HEK293 (cell line): ENCODE results near the gene NFATC1.

Source experiments
- CTCF ChIA-PET: fragments of 350-600 bp; formaldehyde crosslinking; extraction: SDS; loops from one replicate; lab custom pipeline; 2021; ENCODE audit warnings: antibody characterized with exemption; lab: Yijun Ruan, JAX
- POLR2A ChIA-PET: fragments of 300-600 bp; formaldehyde crosslinking; extraction: SDS; loops from one replicate; lab custom pipeline; 2020; ENCODE audit warnings: antibody characterized with exemption, inconsistent platforms; lab: Yijun Ruan, JAX
- H3K27ac ChIP-seq: fragments of 200-500 bp; sonication (Bioruptor generic); 2 replicates; pipeline ENCODE4 v1.5.1; 2014; ENCODE audit warnings: low read depth, low read length, control low read depth, inconsistent platforms; ENCODE audit errors: extremely low read depth
- H3K36me3 ChIP-seq, 2 experiments: fragments of 200-500 bp in 1 of 2; sonication (Bioruptor generic) in 1 of 2; 1 replicate in 1 of 2; 2 replicates in 1 of 2; pipeline ENCODE4 v1.5.1; 2014 to 2017; ENCODE audit warnings: inconsistent platforms in 2 of 2, low read length in 2 of 2; ENCODE audit not compliant: control insufficient read depth in 2 of 2, insufficient read depth in 1 of 2
- H3K4me1 ChIP-seq: fragments of 200-500 bp; sonication (Bioruptor generic); 2 replicates; pipeline ENCODE4 v1.5.1; 2014; ENCODE audit warnings: mild to moderate bottlenecking, low read length, inconsistent platforms; ENCODE audit not compliant: control insufficient read depth, insufficient read depth
- H3K4me3 ChIP-seq: 2 replicates; pipeline ENCODE4 v1.5.1; 2011; ENCODE audit warnings: low read depth, mild to moderate bottlenecking, control low read depth, low read length, moderate library complexity
- H3K9me3 ChIP-seq: fragments of 200-500 bp; sonication (Bioruptor generic); 2 replicates; pipeline ENCODE4 v1.5.1; 2014; ENCODE audit warnings: low read depth, low read length, inconsistent platforms; ENCODE audit not compliant: control insufficient read depth, insufficient read depth
- EGR2 ChIP-seq: fragments of 450-650 bp; formaldehyde crosslinking; IDR thresholded peaks from 2 replicates; pipeline ENCODE4 v1.5.1; 2016; ENCODE audit warnings: low read depth, missing biosample characterization, missing genetic modification characterization
- KLF16 ChIP-seq: fragments of 450-650 bp; formaldehyde crosslinking; IDR thresholded peaks from 2 replicates; pipeline ENCODE4 v1.5.1; 2017; ENCODE audit warnings: missing biosample characterization, missing genetic modification characterization
- KLF7 ChIP-seq: fragments of 450-650 bp; formaldehyde crosslinking; IDR thresholded peaks from 2 replicates; pipeline ENCODE4 v1.5.1; 2016; ENCODE audit warnings: missing biosample characterization, missing genetic modification characterization, borderline replicate concordance
- REPIN1 ChIP-seq: fragments of 450-650 bp; formaldehyde crosslinking; IDR thresholded peaks from 2 replicates; pipeline ENCODE4 v1.5.1; 2017; ENCODE audit warnings: missing biosample characterization, missing genetic modification characterization, low read depth
- SP7 ChIP-seq: fragments of 450-650 bp; formaldehyde crosslinking; IDR thresholded peaks from 2 replicates; pipeline ENCODE4 v1.5.1; 2016; ENCODE audit warnings: missing biosample characterization, missing genetic modification characterization
- ZBTB17 ChIP-seq: fragments of 450-650 bp; formaldehyde crosslinking; IDR thresholded peaks from 2 replicates; pipeline ENCODE4 v1.5.1; 2016; ENCODE audit warnings: missing biosample characterization, missing genetic modification characterization
- ZNF133 ChIP-seq: fragments of 450-650 bp; formaldehyde crosslinking; IDR thresholded peaks from 2 replicates; pipeline ENCODE4 v1.5.1; 2016; ENCODE audit warnings: missing biosample characterization, missing genetic modification characterization
- ZNF223 ChIP-seq: fragments of 450-650 bp; formaldehyde crosslinking; IDR thresholded peaks from 2 replicates; pipeline ENCODE4 v1.5.1; 2016; ENCODE audit warnings: missing biosample characterization, missing genetic modification characterization
- ZNF37A ChIP-seq: fragments of 450-650 bp; IDR thresholded peaks from 2 replicates; pipeline ENCODE4 v1.5.1; 2018; ENCODE audit warnings: missing biosample characterization, missing genetic modification characterization
- ZNF426 ChIP-seq: fragments of 450-650 bp; formaldehyde crosslinking; IDR thresholded peaks from 2 replicates; pipeline ENCODE4 v1.5.1; 2017; ENCODE audit warnings: missing biosample characterization, missing genetic modification characterization, mild to moderate bottlenecking, inconsistent platforms, moderate library complexity
- ZNF555 ChIP-seq: fragments of 450-650 bp; formaldehyde crosslinking; conservative IDR thresholded peaks from 2 replicates; pipeline ENCODE4 v1.5.1; 2017; ENCODE audit warnings: missing biosample characterization, mild to moderate bottlenecking, missing genetic modification characterization, inconsistent platforms
- ZNF571 ChIP-seq: fragments of 450-650 bp; formaldehyde crosslinking; IDR thresholded peaks from 2 replicates; pipeline ENCODE4 v1.5.0; 2017; ENCODE audit warnings: missing biosample characterization, missing genetic modification characterization
- ZNF585B ChIP-seq: fragments of 450-650 bp; formaldehyde crosslinking; IDR thresholded peaks from 2 replicates; pipeline ENCODE4 v1.5.1; 2016; ENCODE audit warnings: missing biosample characterization, missing genetic modification characterization
- ZNF747 ChIP-seq: fragments of 450-650 bp; formaldehyde crosslinking; IDR thresholded peaks from 2 replicates; pipeline ENCODE4 v1.5.1; 2016; ENCODE audit warnings: missing biosample characterization, missing genetic modification characterization
- ZNF776 ChIP-seq: fragments of 450-650 bp; formaldehyde crosslinking; IDR thresholded peaks from 2 replicates; pipeline ENCODE4 v1.5.0; 2017; ENCODE audit warnings: missing biosample characterization, missing genetic modification characterization, borderline replicate concordance
- ZXDB ChIP-seq: fragments of 450-650 bp; formaldehyde crosslinking; IDR thresholded peaks from 2 replicates; pipeline ENCODE4 v1.5.1; 2016; ENCODE audit warnings: missing biosample characterization, missing genetic modification characterization
- TF ChIP-seq, protein P1 (sequence below): fragments of 450-650 bp; formaldehyde crosslinking; IDR thresholded peaks from 2 replicates; pipeline ENCODE4 v1.5.1; 2016; ENCODE audit warnings: missing biosample characterization, missing genetic modification characterization
- TF ChIP-seq, protein P2 (sequence below): fragments of 450-650 bp; formaldehyde crosslinking; IDR thresholded peaks from 2 replicates; pipeline ENCODE4 v1.5.1; 2016; ENCODE audit warnings: missing biosample characterization, missing genetic modification characterization, low read depth
- TF ChIP-seq, protein P3 (sequence below): fragments of 450-650 bp; formaldehyde crosslinking; IDR thresholded peaks from 2 replicates; pipeline ENCODE4 v1.5.1; 2016; ENCODE audit warnings: missing biosample characterization, missing genetic modification characterization
- TF ChIP-seq, protein P4 (sequence below): fragments of 450-650 bp; formaldehyde crosslinking; IDR thresholded peaks from 2 replicates; pipeline ENCODE4 v1.5.1; 2016; ENCODE audit warnings: missing biosample characterization, missing genetic modification characterization, borderline replicate concordance

The NFATC1 gene

DNA sequence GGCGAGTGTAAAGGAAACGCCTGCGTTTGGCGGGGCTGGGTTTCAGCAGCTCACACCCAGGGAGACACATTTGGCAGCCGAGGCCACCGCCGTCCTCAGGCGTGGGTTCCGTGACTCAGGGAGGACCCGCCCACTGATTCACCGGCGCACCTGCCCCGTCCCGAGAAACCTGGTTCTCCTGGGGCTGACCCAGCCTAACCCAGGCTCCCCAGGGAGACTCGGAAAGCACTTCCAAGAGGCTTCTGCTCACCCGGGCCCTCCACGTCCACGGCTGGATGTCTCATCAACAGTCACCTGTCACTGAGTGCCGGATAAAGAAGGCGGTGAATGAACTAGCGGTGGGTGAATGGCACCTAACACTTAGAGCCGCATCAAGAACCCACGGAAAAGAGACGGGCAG lies 157.4 kb downstream of the NFATC1 start (continued):
- TF ChIP-seq, protein P1, sequence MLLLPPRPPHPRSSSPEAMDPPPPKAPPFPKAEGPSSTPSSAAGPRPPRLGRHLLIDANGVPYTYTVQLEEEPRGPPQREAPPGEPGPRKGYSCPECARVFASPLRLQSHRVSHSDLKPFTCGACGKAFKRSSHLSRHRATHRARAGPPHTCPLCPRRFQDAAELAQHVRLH (tag by site-specific recombination) = no peak
- TF ChIP-seq ZNF747 (tag by site-specific recombination) (no peak), ZBTB17 (tag by site-specific recombination) (no peak), ZNF571 (tag by site-specific recombination) (no peak)
- TF ChIP-seq, protein P2, sequence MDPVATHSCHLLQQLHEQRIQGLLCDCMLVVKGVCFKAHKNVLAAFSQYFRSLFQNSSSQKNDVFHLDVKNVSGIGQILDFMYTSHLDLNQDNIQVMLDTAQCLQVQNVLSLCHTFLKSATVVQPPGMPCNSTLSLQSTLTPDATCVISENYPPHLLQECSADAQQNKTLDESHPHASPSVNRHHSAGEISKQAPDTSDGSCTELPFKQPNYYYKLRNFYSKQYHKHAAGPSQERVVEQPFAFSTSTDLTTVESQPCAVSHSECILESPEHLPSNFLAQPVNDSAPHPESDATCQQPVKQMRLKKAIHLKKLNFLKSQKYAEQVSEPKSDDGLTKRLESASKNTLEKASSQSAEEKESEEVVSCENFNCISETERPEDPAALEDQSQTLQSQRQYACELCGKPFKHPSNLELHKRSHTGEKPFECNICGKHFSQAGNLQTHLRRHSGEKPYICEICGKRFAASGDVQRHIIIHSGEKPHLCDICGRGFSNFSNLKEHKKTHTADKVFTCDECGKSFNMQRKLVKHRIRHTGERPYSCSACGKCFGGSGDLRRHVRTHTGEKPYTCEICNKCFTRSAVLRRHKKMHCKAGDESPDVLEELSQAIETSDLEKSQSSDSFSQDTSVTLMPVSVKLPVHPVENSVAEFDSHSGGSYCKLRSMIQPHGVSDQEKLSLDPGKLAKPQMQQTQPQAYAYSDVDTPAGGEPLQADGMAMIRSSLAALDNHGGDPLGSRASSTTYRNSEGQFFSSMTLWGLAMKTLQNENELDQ = no peak

DNA sequence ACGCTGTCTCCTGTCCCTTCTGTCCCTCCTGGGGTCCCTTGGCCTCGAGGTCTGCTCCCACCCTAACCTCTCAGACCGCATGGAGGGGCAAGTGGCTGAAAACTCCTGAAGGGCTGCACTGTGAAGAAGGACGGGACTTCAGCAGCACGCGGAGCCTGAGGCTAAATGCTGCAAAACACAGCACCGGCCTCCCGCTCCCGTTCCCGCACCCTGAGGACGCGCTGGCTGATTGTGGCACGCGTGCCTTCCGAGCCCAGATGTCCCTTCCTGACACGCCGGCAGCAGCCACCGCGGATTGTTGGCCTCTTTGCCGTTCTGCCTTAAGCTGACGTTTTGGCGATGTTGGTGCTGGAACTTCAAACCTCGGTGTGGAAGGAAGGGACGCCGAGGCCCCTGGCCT lies 158.0 kb downstream of the NFATC1 start:
- POLR2A ChIA-PET = no interaction called here
- CTCF ChIA-PET = no interaction called here
- H3K4me3 ChIP-seq = no peak overlapping the region
- no peaks in the 10 kb centered on the region for H3K36me3 ChIP-seq
- TF ChIP-seq ZNF133 (tag by site-specific recombination) = no peak
- TF ChIP-seq SP7 = no peak
- TF ChIP-seq ZNF223 (tag by site-specific recombination) = no peak
- no peak for TF ChIP-seq KLF16 (tag by site-specific recombination)
- no peak for TF ChIP-seq ZNF585B (tag by site-specific recombination)
- no peaks in the 10 kb centered on the region for H3K9me3 ChIP-seq
- no peaks in the 10 kb centered on the region for H3K4me1 ChIP-seq
- no peak overlapping the region for H3K27ac ChIP-seq

DNA sequence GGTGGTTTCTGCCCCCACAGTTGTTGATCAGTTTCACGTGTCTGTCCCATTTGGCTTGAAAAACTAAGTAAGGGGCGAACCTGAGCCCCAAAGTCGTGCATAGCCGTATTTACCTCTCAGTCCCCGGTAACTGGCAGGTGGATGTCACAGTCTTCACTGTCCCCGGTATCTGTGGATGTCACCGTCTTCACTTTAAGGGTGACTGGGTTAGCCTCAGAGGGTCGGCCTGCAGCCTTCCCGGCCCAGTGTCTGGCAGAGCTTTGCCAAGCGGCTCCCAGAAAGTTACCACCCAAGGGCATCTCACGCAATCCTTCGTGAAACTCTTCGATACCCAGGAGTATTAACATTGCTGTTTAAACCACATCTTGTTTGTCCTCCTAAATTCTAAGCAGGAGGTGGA lies 158.6 kb downstream of the NFATC1 start:
- H3K36me3 ChIP-seq = no peaks in the 10 kb centered on the region
- TF ChIP-seq ZNF776 = no peak
- TF ChIP-seq, protein P3, sequence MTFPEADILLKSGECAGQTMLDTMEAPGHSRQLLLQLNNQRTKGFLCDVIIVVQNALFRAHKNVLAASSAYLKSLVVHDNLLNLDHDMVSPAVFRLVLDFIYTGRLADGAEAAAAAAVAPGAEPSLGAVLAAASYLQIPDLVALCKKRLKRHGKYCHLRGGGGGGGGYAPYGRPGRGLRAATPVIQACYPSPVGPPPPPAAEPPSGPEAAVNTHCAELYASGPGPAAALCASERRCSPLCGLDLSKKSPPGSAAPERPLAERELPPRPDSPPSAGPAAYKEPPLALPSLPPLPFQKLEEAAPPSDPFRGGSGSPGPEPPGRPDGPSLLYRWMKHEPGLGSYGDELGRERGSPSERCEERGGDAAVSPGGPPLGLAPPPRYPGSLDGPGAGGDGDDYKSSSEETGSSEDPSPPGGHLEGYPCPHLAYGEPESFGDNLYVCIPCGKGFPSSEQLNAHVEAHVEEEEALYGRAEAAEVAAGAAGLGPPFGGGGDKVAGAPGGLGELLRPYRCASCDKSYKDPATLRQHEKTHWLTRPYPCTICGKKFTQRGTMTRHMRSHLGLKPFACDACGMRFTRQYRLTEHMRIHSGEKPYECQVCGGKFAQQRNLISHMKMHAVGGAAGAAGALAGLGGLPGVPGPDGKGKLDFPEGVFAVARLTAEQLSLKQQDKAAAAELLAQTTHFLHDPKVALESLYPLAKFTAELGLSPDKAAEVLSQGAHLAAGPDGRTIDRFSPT (tag by site-specific recombination) = no peak
- no peak for TF ChIP-seq ZNF555 (tag by site-specific recombination)
- TF ChIP-seq ZNF37A (tag by site-specific recombination) = no peak
- TF ChIP-seq REPIN1 (tag by site-specific recombination) = no peak
- TF ChIP-seq, protein P4, sequence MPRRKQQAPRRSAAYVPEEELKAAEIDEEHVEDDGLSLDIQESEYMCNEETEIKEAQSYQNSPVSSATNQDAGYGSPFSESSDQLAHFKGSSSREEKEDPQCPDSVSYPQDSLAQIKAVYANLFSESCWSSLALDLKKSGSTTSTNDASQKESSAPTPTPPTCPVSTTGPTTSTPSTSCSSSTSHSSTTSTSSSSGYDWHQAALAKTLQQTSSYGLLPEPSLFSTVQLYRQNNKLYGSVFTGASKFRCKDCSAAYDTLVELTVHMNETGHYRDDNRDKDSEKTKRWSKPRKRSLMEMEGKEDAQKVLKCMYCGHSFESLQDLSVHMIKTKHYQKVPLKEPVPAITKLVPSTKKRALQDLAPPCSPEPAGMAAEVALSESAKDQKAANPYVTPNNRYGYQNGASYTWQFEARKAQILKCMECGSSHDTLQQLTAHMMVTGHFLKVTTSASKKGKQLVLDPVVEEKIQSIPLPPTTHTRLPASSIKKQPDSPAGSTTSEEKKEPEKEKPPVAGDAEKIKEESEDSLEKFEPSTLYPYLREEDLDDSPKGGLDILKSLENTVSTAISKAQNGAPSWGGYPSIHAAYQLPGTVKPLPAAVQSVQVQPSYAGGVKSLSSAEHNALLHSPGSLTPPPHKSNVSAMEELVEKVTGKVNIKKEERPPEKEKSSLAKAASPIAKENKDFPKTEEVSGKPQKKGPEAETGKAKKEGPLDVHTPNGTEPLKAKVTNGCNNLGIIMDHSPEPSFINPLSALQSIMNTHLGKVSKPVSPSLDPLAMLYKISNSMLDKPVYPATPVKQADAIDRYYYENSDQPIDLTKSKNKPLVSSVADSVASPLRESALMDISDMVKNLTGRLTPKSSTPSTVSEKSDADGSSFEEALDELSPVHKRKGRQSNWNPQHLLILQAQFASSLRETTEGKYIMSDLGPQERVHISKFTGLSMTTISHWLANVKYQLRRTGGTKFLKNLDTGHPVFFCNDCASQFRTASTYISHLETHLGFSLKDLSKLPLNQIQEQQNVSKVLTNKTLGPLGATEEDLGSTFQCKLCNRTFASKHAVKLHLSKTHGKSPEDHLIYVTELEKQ (tag by site-specific recombination) = no peak
- no peak for TF ChIP-seq KLF7 (tag by site-specific recombination)
- TF ChIP-seq ZNF426 (tag by site-specific recombination) = no peak
- TF ChIP-seq EGR2 (tag by site-specific recombination) = no peak
- no peak for TF ChIP-seq ZXDB (tag by site-specific recombination)
- POLR2A ChIA-PET = no interaction called here
- no peak overlapping the region for H3K27ac ChIP-seq
- CTCF ChIA-PET = no interaction called here
- no peaks in the 10 kb centered on the region for H3K4me1 ChIP-seq
- H3K4me3 ChIP-seq = no peak overlapping the region
- no peaks in the 10 kb centered on the region for H3K9me3 ChIP-seq
